ENCODE results near the gene SLIT3.
A peak's percentile ranks its signal among the peaks of the same experiment; 100 is the strongest.

SLIT3 gene

DNA sequence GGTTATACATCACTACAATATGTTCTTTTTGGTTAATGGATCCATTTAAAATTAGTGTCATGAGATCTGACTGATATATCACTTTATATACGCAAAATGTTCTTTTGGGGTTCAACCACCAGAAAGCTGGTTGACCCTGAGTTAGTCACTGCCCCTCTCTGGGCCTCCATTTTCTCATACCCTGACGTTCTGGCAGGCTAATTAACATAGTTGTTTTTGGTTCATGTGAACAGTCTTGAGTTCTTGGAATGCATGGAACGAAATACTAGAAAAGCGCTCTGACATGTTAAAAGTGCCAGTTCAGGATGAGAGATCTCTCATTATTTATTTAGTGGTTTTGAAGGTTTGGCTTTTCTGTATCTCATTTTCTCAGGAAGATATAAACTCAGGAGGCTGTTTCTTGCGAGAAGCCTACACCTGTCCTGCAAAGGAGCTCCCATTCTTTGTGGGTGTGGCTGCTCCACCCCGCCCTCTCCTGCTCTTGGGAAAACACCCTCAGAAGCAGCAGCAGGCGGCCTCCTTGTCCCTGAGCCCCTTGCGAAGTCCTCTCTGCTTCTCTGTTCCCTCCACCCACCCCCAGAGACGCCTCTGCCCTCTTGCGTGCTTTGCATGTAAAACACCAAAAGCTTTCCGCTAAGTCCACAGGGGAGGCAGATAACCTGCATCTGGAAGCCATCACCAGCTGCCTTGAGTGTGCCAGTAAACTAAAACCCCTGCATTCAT is 419.4 kb downstream of the SLIT3 start (continued):
- TF ChIP-seq, protein P1, sequence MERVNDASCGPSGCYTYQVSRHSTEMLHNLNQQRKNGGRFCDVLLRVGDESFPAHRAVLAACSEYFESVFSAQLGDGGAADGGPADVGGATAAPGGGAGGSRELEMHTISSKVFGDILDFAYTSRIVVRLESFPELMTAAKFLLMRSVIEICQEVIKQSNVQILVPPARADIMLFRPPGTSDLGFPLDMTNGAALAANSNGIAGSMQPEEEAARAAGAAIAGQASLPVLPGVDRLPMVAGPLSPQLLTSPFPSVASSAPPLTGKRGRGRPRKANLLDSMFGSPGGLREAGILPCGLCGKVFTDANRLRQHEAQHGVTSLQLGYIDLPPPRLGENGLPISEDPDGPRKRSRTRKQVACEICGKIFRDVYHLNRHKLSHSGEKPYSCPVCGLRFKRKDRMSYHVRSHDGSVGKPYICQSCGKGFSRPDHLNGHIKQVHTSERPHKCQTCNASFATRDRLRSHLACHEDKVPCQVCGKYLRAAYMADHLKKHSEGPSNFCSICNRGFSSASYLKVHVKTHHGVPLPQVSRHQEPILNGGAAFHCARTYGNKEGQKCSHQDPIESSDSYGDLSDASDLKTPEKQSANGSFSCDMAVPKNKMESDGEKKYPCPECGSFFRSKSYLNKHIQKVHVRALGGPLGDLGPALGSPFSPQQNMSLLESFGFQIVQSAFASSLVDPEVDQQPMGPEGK (tag by site-specific recombination; IDR thresholded peaks at IDR 0.05) = peak; percentile 25; the same call in 1 of the 2 replicates
- TF ChIP-seq, protein P2, sequence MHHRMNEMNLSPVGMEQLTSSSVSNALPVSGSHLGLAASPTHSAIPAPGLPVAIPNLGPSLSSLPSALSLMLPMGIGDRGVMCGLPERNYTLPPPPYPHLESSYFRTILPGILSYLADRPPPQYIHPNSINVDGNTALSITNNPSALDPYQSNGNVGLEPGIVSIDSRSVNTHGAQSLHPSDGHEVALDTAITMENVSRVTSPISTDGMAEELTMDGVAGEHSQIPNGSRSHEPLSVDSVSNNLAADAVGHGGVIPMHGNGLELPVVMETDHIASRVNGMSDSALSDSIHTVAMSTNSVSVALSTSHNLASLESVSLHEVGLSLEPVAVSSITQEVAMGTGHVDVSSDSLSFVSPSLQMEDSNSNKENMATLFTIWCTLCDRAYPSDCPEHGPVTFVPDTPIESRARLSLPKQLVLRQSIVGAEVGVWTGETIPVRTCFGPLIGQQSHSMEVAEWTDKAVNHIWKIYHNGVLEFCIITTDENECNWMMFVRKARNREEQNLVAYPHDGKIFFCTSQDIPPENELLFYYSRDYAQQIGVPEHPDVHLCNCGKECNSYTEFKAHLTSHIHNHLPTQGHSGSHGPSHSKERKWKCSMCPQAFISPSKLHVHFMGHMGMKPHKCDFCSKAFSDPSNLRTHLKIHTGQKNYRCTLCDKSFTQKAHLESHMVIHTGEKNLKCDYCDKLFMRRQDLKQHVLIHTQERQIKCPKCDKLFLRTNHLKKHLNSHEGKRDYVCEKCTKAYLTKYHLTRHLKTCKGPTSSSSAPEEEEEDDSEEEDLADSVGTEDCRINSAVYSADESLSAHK (tag by site-specific recombination; IDR thresholded peaks at IDR 0.05) = 0 out of 2 replicates have a peak, but pooled peaks have one; percentile 27
- TF ChIP-seq, protein P3, sequence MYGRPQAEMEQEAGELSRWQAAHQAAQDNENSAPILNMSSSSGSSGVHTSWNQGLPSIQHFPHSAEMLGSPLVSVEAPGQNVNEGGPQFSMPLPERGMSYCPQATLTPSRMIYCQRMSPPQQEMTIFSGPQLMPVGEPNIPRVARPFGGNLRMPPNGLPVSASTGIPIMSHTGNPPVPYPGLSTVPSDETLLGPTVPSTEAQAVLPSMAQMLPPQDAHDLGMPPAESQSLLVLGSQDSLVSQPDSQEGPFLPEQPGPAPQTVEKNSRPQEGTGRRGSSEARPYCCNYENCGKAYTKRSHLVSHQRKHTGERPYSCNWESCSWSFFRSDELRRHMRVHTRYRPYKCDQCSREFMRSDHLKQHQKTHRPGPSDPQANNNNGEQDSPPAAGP (tag by site-specific recombination; IDR thresholded peaks at IDR 0.05) = no peak
- no peak for TF ChIP-seq ZNF324 (tag by site-specific recombination; IDR thresholded peaks at IDR 0.05)
- no peak for TF ChIP-seq ZNF521 (tag by site-specific recombination; IDR thresholded peaks at IDR 0.05)
- no peak for TF ChIP-seq KLF8 (tag by site-specific recombination; IDR thresholded peaks at IDR 0.05)
- TF ChIP-seq ZNF623 (tag by site-specific recombination; IDR thresholded peaks at IDR 0.05) = no peak
- no peak for TF ChIP-seq ZNF423 (tag by site-specific recombination; IDR thresholded peaks at IDR 0.05)
- no peak for TF ChIP-seq ZNF114 (tag by site-specific recombination; IDR thresholded peaks at IDR 0.05)
- no peak for TF ChIP-seq ZNF529 (tag by site-specific recombination; IDR thresholded peaks at IDR 0.05; ENCODE audit: insufficient replicate concordance)
- no peak; the same call in 1 of the 2 replicates for TF ChIP-seq ZNF610 (tag by site-specific recombination; IDR thresholded peaks at IDR 0.05; ENCODE audit: borderline replicate concordance)
- TF ChIP-seq ZNF341 (tag by site-specific recombination; IDR thresholded peaks at IDR 0.05; ENCODE audit: low read depth) = 0 out of 2 replicates have a peak, but pooled peaks have one; percentile 11
- TF ChIP-seq, protein P4, sequence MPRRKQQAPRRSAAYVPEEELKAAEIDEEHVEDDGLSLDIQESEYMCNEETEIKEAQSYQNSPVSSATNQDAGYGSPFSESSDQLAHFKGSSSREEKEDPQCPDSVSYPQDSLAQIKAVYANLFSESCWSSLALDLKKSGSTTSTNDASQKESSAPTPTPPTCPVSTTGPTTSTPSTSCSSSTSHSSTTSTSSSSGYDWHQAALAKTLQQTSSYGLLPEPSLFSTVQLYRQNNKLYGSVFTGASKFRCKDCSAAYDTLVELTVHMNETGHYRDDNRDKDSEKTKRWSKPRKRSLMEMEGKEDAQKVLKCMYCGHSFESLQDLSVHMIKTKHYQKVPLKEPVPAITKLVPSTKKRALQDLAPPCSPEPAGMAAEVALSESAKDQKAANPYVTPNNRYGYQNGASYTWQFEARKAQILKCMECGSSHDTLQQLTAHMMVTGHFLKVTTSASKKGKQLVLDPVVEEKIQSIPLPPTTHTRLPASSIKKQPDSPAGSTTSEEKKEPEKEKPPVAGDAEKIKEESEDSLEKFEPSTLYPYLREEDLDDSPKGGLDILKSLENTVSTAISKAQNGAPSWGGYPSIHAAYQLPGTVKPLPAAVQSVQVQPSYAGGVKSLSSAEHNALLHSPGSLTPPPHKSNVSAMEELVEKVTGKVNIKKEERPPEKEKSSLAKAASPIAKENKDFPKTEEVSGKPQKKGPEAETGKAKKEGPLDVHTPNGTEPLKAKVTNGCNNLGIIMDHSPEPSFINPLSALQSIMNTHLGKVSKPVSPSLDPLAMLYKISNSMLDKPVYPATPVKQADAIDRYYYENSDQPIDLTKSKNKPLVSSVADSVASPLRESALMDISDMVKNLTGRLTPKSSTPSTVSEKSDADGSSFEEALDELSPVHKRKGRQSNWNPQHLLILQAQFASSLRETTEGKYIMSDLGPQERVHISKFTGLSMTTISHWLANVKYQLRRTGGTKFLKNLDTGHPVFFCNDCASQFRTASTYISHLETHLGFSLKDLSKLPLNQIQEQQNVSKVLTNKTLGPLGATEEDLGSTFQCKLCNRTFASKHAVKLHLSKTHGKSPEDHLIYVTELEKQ (tag by site-specific recombination; IDR thresholded peaks at IDR 0.05; ENCODE audit: borderline replicate concordance) = peak; percentile 48; the same call in 1 of the 2 replicates
- no peak for TF ChIP-seq ZNF19 (tag by site-specific recombination; IDR thresholded peaks at IDR 0.05; ENCODE audit: low read depth)
- TF ChIP-seq, protein P5, sequence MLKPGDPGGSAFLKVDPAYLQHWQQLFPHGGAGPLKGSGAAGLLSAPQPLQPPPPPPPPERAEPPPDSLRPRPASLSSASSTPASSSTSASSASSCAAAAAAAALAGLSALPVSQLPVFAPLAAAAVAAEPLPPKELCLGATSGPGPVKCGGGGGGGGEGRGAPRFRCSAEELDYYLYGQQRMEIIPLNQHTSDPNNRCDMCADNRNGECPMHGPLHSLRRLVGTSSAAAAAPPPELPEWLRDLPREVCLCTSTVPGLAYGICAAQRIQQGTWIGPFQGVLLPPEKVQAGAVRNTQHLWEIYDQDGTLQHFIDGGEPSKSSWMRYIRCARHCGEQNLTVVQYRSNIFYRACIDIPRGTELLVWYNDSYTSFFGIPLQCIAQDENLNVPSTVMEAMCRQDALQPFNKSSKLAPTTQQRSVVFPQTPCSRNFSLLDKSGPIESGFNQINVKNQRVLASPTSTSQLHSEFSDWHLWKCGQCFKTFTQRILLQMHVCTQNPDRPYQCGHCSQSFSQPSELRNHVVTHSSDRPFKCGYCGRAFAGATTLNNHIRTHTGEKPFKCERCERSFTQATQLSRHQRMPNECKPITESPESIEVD (tag by site-specific recombination; IDR thresholded peaks at IDR 0.05) = peak; percentile 93
- TF ChIP-seq ZFP37 (tag by site-specific recombination; IDR thresholded peaks at IDR 0.05) = no peak
- TF ChIP-seq ZBTB21 (tag by site-specific recombination; IDR thresholded peaks at IDR 0.05) = no peak
- TF ChIP-seq ZNF138 (tag by site-specific recombination; IDR thresholded peaks at IDR 0.05; ENCODE audit: borderline replicate concordance) = no peak
- TF ChIP-seq ZNF211 (tag by site-specific recombination; IDR thresholded peaks at IDR 0.05; ENCODE audit: low read depth) = no peak
- no peak for TF ChIP-seq ZNF791 (tag by site-specific recombination; IDR thresholded peaks at IDR 0.05)
- no peak for TF ChIP-seq ZNF624 (tag by site-specific recombination; IDR thresholded peaks at IDR 0.05)
- TF ChIP-seq GFI1B (tag by site-specific recombination; IDR thresholded peaks at IDR 0.05) = no peak
- TF ChIP-seq ZNF391 (tag by site-specific recombination; IDR thresholded peaks at IDR 0.05; ENCODE audit: borderline replicate concordance, low read depth) = no peak
- no peak for TF ChIP-seq ZNF501 (tag by site-specific recombination; IDR thresholded peaks at IDR 0.05)
- TF ChIP-seq HOXC10 (CRISPR knock-in tag; IDR thresholded peaks at IDR 0.05) = no peak
- no peak for TF ChIP-seq ZNF121 (tag by site-specific recombination; IDR thresholded peaks at IDR 0.05)
- TF ChIP-seq, protein P6, sequence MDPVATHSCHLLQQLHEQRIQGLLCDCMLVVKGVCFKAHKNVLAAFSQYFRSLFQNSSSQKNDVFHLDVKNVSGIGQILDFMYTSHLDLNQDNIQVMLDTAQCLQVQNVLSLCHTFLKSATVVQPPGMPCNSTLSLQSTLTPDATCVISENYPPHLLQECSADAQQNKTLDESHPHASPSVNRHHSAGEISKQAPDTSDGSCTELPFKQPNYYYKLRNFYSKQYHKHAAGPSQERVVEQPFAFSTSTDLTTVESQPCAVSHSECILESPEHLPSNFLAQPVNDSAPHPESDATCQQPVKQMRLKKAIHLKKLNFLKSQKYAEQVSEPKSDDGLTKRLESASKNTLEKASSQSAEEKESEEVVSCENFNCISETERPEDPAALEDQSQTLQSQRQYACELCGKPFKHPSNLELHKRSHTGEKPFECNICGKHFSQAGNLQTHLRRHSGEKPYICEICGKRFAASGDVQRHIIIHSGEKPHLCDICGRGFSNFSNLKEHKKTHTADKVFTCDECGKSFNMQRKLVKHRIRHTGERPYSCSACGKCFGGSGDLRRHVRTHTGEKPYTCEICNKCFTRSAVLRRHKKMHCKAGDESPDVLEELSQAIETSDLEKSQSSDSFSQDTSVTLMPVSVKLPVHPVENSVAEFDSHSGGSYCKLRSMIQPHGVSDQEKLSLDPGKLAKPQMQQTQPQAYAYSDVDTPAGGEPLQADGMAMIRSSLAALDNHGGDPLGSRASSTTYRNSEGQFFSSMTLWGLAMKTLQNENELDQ (tag by site-specific recombination; IDR thresholded peaks at IDR 0.05; ENCODE audit: low read depth) = no peak
